ENCODE data around the gene AFF3.
"Not testable (repeated sequence)": the region's sequence is repeated elsewhere in the genome, so short reads cannot be mapped to it uniquely, and the experiment has no call there.

AFF3 gene

DNA sequence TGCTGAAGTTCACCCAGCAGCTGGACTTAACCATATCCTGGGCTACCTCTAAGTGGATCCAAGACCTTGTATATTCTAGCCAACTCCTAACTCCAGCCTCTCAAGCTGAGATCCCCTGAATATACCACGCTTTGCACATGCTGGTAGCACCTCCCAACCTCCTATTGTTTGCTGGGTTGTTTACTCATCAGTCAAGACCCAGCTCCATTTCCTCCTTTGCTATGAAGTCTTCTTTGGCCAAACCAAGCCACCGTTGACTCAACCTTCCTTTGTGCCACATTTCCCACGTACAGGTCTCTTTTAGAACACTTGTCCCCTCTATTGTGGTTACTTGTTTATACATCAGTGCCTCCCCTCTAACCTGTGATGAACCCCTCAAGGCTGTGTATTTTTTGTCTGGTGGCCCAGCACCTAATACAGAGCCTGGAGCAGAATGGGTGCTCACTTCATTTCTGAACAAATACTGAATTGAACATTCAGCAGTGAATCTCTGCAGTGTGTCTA is 384.7 kb downstream of the AFF3 start:
- Histone ChIP-seq H3K27me3 (ENCODE audit: control insufficient read depth, insufficient read depth, low read length) (no peaks in the 10 kb centered on the region), H3K4me1 (ENCODE audit: control insufficient read depth, insufficient read depth, low read length) (no peaks in the 10 kb centered on the region), H3K4me3 (ENCODE audit: low read length) (no peak overlapping the region), H3K36me3 (ENCODE audit: control insufficient read depth, insufficient read depth, low read length) (no peaks in the 10 kb centered on the region), H3K9ac (ENCODE audit: low read length) (no peak overlapping the region), H3K9me3 (ENCODE audit: control insufficient read depth, low read length) (no peaks in the 10 kb centered on the region)

DNA sequence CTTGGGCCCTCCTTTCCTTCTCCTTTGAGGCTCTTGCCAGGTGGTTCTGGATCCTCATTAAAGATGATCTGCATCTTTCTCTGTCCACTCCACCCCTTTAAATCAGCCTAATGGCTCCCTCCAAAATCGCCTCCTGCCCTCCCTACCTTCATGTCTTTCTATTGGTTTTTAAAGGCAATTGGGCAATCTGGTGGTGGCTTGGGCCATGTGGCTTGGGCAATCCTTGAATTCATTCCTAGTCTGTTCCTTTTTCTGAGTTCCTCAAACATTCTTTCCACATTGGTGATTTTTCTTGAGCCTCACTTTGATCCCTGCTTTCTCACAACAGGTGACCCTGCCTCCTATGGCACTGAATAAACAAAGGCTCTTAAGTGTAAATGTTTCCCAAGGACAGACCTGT is 386.3 kb downstream of the AFF3 start:
- H3K27me3 ChIP-seq (ENCODE audit: control insufficient read depth, insufficient read depth, low read length) = no peaks in the 10 kb centered on the region
- H3K36me3 ChIP-seq (ENCODE audit: control insufficient read depth, insufficient read depth, low read length) = no peaks in the 10 kb centered on the region
- no peak overlapping the region for H3K4me3 ChIP-seq (ENCODE audit: low read length)
- no peaks in the 10 kb centered on the region for H3K9me3 ChIP-seq (ENCODE audit: control insufficient read depth, low read length)
- H3K4me1 ChIP-seq (ENCODE audit: control insufficient read depth, insufficient read depth, low read length) = no peaks in the 10 kb centered on the region
- no peak overlapping the region for H3K9ac ChIP-seq (ENCODE audit: low read length)

DNA sequence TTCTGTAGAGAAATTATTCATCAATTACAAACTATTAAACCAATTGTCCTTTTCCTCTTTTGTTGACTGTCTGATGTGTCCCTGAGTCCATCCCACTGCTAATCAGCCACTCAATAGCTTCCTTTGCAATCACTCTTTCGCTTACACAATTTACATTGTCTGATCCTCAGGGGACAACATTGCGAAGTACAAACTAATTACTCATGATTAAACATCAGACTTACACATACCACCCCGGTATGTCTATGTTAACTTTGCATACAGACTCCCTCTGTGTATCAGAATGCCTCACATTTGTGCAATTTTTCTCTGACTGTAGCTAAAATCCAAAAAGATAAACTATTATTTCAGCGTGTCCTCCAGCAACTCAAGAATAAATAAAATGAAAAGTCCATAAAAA is 388.2 kb downstream of the AFF3 start:
- H3K27me3 ChIP-seq (ENCODE audit: control insufficient read depth, insufficient read depth, low read length) = no peaks in the 10 kb centered on the region
- no peaks in the 10 kb centered on the region for H3K9me3 ChIP-seq (ENCODE audit: control insufficient read depth, low read length)
- H3K36me3 ChIP-seq (ENCODE audit: control insufficient read depth, insufficient read depth, low read length) = no peaks in the 10 kb centered on the region
- H3K4me1 ChIP-seq (ENCODE audit: control insufficient read depth, insufficient read depth, low read length) = no peaks in the 10 kb centered on the region
- no peak overlapping the region for H3K4me3 ChIP-seq (ENCODE audit: low read length)
- H3K9ac ChIP-seq (ENCODE audit: low read length) = no peak overlapping the region

DNA sequence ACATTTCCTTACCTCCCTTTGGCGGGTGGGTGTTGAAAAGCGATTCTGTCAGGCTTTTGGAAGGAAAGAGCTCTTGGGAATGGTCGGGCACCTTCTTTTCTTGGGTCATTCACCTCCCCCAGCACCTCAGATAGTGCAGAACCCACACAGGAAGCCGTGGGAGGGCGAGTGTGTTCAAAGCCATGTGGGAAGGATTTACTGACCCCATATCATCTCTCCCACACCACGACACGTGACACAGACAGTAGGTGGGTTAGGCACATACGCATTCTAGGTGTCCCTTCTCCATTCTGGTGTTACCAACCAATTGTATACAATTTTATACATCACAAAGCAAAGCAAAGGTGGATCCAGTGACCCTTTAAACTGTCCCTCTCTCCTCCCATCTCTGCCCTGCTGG is 388.9 kb downstream of the AFF3 start:
- Histone ChIP-seq H3K36me3 (ENCODE audit: control insufficient read depth, insufficient read depth, low read length) (no peaks in the 10 kb centered on the region), H3K9me3 (ENCODE audit: control insufficient read depth, low read length) (no peaks in the 10 kb centered on the region), H3K27me3 (ENCODE audit: control insufficient read depth, insufficient read depth, low read length) (no peaks in the 10 kb centered on the region), H3K4me3 (ENCODE audit: low read length) (no peak overlapping the region), H3K9ac (ENCODE audit: low read length) (no peak overlapping the region), H3K4me1 (ENCODE audit: control insufficient read depth, insufficient read depth, low read length) (no peaks in the 10 kb centered on the region)

DNA sequence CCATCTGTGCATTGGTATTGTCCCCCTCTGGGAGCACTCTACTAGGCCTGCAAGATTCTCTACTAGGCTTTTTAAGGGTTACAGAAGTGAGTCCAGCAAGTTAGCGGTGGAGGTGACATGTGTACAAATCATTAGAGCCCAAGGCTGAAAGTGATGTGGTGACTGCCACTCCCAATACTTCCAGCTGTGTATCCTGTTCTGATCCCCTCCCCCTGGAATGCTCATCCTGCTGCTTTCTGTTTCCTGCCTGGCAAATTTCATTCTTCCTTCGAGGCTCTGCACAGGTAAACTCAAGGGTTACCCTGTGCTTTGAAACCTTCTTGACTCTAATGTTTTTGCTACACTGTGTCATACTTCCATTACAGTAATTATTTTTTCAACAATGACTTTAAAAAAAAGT is 394.0 kb downstream of the AFF3 start:
- H3K27me3 ChIP-seq (ENCODE audit: control insufficient read depth, insufficient read depth, low read length) = no peaks in the 10 kb centered on the region
- H3K9ac ChIP-seq (ENCODE audit: low read length) = no peak overlapping the region
- no peaks in the 10 kb centered on the region for H3K4me1 ChIP-seq (ENCODE audit: control insufficient read depth, insufficient read depth, low read length)
- no peak overlapping the region for H3K4me3 ChIP-seq (ENCODE audit: low read length)
- H3K9me3 ChIP-seq (ENCODE audit: control insufficient read depth, low read length) = no peaks in the 10 kb centered on the region
- no peaks in the 10 kb centered on the region for H3K36me3 ChIP-seq (ENCODE audit: control insufficient read depth, insufficient read depth, low read length)

DNA sequence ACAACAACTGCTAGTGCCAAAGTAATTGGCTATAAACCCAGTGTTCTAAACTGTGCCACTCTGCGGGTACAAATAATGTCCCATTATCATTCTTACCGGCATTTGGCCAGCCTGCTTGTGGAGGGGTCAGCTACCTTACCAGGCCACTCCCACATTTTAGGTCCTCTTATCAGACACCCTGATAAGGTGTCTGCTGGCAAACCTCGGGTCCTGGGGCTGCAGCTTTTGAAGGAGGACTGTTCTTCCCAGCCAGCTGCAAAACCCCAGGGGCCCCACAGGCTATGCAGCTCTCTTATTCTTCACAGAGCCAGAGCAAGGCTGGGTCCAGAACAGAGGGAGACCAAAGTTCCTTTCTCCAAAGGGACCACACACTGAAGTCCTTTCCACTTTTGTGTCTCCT is 394.5 kb downstream of the AFF3 start:
- Histone ChIP-seq H3K9me3 (ENCODE audit: control insufficient read depth, low read length) (no peaks in the 10 kb centered on the region), H3K36me3 (ENCODE audit: control insufficient read depth, insufficient read depth, low read length) (no peaks in the 10 kb centered on the region), H3K4me3 (ENCODE audit: low read length) (no peak overlapping the region), H3K9ac (ENCODE audit: low read length) (no peak overlapping the region), H3K4me1 (ENCODE audit: control insufficient read depth, insufficient read depth, low read length) (no peaks in the 10 kb centered on the region), H3K27me3 (ENCODE audit: control insufficient read depth, insufficient read depth, low read length) (no peaks in the 10 kb centered on the region)

DNA sequence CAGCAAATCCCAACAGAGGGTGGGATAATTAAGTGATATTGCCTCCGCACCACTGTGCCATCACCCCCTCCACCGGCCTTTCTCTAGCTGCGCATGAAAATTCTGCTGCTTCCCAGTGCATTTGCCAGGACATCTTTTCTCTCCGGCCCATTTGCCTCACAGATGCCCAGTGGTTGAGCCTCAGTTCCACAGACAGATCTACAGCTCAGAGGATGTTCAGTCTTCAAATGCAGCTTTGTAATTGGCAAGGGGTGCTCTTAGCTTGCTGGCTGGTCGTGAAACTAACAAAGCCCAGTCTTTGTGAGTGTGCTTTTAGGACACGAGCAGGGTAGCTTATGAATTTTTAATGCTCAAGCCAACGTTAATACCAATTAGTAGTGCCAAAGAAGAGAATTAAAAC is 399.2 kb downstream of the AFF3 start:
- H3K4me3 ChIP-seq (ENCODE audit: low read length) = no peak overlapping the region
- H3K9me3 ChIP-seq (ENCODE audit: control insufficient read depth, low read length) = no peaks in the 10 kb centered on the region
- no peaks in the 10 kb centered on the region for H3K36me3 ChIP-seq (ENCODE audit: control insufficient read depth, insufficient read depth, low read length)
- H3K4me1 ChIP-seq (ENCODE audit: control insufficient read depth, insufficient read depth, low read length) = no peaks in the 10 kb centered on the region
- H3K27me3 ChIP-seq (ENCODE audit: control insufficient read depth, insufficient read depth, low read length) = no peaks in the 10 kb centered on the region
- no peak overlapping the region for H3K9ac ChIP-seq (ENCODE audit: low read length)

DNA sequence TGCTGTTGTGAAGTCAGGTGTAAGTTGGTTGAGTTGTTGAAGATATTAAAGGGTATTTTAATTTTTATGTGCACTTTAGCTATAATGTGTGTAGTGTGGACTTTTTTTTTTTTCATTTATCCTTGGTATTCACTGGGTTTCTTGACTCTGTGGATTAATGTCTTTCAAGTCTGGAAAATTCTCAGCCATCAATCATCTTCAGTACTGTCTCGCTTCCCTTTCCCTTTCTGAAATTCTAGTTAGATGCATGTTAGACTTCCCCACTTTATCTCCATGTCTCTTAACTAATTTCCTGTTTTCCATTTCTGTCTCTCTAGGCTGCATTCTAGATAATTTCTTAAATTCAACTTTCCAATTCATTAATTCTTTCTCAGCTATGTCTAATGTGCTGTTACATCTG is 404.9 kb downstream of the AFF3 start:
- H3K36me3 ChIP-seq (ENCODE audit: control insufficient read depth, insufficient read depth, low read length) = no peaks in the 10 kb centered on the region

DNA sequence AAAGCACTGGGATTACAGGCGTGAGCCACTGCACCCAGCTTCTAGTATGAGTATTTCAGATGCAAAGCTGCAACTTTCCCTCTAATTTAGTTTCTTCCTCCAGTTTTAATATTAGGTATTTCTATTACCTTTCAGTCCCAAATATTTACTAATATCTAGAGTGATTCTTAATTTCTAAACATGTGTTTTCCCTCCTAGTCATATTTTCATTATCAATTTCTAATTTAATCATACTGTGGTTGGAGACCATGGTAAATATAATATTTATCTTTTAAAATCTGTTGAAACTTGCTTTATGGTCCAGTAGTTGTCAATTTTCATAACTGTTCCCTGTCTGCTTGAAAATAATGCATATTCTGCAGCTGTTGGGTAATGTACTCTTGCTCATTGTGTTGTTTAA is 406.6 kb downstream of the AFF3 start:
- no peaks in the 10 kb centered on the region for H3K9me3 ChIP-seq (ENCODE audit: control insufficient read depth, low read length)
- no peaks in the 10 kb centered on the region for H3K27me3 ChIP-seq (ENCODE audit: control insufficient read depth, insufficient read depth, low read length)
- H3K9ac ChIP-seq (ENCODE audit: low read length) = no peak overlapping the region
- H3K36me3 ChIP-seq (ENCODE audit: control insufficient read depth, insufficient read depth, low read length) = no peaks in the 10 kb centered on the region
- H3K4me1 ChIP-seq (ENCODE audit: control insufficient read depth, insufficient read depth, low read length) = no peaks in the 10 kb centered on the region
- H3K4me3 ChIP-seq (ENCODE audit: low read length) = no peak overlapping the region

More for the DNA sequence above, 404.9 kb downstream of the AFF3 start:
- Histone ChIP-seq H3K4me3 (ENCODE audit: low read length) (no peak overlapping the region), H3K9me3 (ENCODE audit: control insufficient read depth, low read length) (no peaks in the 10 kb centered on the region), H3K4me1 (ENCODE audit: control insufficient read depth, insufficient read depth, low read length) (no peaks in the 10 kb centered on the region), H3K27me3 (ENCODE audit: control insufficient read depth, insufficient read depth, low read length) (no peaks in the 10 kb centered on the region), H3K9ac (ENCODE audit: low read length) (no peak overlapping the region)

DNA sequence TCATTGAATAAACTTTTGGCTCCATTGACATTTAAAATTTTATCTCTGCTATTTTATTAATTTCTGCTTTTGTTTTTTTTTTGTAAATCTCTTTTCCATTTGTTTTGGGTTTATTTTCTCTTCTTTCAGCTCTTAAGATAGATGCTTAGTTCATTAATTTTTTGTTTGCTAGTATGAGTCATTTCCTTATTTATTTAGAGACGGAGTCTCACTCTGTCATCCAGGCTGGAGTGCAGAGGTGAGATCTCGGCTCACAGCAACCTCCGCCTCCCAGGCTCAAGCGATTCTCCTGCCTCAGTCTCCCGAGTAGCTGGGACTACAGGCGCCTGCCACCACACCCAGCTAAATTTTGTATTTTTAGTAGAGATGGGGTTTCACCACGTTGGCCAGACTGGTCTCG is 407.1 kb downstream of the AFF3 start:
- not testable (repeated sequence) for H3K4me3 ChIP-seq (ENCODE audit: low read length); H3K36me3 ChIP-seq (ENCODE audit: control insufficient read depth, insufficient read depth, low read length); H3K4me1 ChIP-seq (ENCODE audit: control insufficient read depth, insufficient read depth, low read length); H3K9ac ChIP-seq (ENCODE audit: low read length); H3K27me3 ChIP-seq (ENCODE audit: control insufficient read depth, insufficient read depth, low read length); H3K9me3 ChIP-seq (ENCODE audit: control insufficient read depth, low read length)

DNA sequence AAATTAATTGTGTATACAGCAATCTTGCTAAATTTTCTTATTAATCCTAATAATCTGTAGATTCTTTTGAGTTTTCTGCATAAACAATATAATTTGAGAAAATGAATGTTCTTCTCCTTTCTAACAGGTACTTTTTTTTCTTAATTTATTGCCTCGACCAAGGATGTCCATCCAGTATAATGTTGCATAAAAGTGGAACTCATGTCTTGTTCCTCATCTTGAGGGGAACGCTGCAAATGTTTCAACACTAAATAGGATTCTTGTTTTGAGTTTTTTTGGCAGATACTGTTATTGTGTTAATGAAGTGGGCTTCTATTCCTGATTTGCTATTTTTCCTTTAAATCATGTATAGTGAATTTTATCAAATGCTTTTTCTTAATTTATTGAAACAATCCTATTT is 408.2 kb downstream of the AFF3 start:
- no peak overlapping the region for H3K4me3 ChIP-seq (ENCODE audit: low read length)
- H3K4me1 ChIP-seq (ENCODE audit: control insufficient read depth, insufficient read depth, low read length) = no peaks in the 10 kb centered on the region
- no peaks in the 10 kb centered on the region for H3K9me3 ChIP-seq (ENCODE audit: control insufficient read depth, low read length)
- no peaks in the 10 kb centered on the region for H3K27me3 ChIP-seq (ENCODE audit: control insufficient read depth, insufficient read depth, low read length)
- H3K9ac ChIP-seq (ENCODE audit: low read length) = no peak overlapping the region
- no peaks in the 10 kb centered on the region for H3K36me3 ChIP-seq (ENCODE audit: control insufficient read depth, insufficient read depth, low read length)

DNA sequence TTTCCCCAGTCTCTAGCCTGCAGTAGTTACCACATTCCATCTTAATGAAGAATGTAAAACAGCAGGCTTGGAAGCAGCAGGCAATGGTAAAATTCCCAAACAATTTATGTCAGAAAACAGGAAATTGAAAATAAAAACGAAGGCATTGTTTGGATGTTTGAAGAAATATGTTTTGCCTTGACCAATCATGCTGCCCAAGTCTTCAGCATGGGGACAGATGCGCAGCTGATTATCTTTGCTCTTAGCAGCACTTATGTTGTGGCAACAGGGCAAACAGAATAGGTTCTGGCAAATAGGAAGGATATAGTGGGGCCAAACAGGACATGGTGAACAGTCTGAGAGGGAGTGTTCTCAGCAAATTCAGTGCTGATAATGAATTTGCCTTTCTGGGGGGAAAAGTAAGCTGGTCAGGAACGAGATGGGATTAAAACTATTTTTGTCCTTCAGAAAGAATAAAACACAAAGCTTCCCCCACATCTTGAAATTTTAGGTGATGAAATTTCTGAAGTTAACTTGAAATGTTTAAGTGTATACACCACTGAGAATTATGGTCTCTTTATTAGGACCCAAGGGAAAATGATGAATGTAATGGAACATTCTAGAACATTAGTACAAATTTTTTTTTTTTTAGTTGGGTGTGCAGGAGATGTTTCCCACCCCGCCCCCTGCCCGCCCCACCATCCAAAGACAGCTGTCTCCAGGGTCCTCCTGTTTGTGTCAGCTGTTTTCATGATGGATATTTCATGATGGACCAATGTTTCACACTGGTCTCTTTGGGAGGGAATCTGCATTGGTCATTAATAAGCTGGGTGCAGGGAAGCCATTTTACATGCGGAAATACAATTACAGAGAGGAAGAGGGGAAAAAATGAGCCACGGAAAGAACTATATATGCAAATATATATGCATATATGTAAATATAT is 413.0 kb downstream of the AFF3 start:
- Histone ChIP-seq H3K36me3 (ENCODE audit: control insufficient read depth, insufficient read depth, low read length) (no peaks in the 10 kb centered on the region), H3K4me1 (ENCODE audit: control insufficient read depth, insufficient read depth, low read length) (no peaks in the 10 kb centered on the region), H3K9me3 (ENCODE audit: control insufficient read depth, low read length) (no peaks in the 10 kb centered on the region), H3K4me3 (ENCODE audit: low read length) (no peak overlapping the region), H3K27me3 (ENCODE audit: control insufficient read depth, insufficient read depth, low read length) (no peaks in the 10 kb centered on the region), H3K9ac (ENCODE audit: low read length) (no peak overlapping the region)

Data from mucosa of stomach (tissue), 1 donor.